GM19023 (cell line): ENCODE measurements around the gene NPAS2.

Source experiments
- ATAC-seq: cut with Tn5 transposase; IDR thresholded peaks from one replicate; pipeline ENCODE4 v1.9.1; 2021; ENCODE audit warnings: mild to moderate bottlenecking, moderate library complexity; ENCODE audit not compliant: unreplicated experiment

NPAS2 gene

DNA sequence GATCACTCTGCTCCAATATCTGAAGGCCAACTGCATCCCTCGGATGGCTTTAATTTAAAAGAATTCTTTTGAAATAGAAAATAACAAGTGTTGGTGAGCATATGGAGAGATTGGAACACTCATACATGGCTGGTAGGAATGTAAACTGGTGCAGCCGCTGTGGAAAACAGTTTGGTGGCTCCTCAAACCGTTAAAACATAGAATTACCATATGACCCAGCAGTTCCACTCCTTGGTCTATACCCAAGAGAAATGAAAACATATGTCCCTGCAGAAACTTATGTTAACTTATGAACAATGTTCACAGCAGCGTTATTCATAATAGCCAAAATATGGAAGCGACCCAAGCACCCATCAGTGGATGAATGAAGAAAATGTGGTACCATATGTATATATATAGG is 60.1 kb downstream of the NPAS2 start:
- ATAC-seq = no peak

DNA sequence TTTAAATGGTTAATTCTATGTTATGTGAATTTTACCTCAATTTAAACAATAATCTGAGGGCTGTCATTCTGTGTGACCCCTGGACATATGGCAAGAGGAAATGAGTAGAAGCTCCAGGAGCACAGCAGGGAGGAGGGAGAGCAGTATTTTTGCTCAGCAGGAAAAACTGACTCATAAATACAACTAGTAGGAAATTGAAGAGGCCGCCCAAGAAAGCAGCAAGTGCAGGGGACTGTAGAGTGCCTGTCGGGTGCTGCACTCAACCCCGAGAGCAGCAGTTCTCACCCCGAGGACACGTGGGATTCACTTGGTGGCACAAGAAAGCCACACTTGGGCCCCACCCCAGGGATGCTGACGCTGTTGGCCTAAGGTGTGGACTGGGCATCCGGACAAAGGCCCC is 60.8 kb downstream of the NPAS2 start:
- no peak for ATAC-seq

DNA sequence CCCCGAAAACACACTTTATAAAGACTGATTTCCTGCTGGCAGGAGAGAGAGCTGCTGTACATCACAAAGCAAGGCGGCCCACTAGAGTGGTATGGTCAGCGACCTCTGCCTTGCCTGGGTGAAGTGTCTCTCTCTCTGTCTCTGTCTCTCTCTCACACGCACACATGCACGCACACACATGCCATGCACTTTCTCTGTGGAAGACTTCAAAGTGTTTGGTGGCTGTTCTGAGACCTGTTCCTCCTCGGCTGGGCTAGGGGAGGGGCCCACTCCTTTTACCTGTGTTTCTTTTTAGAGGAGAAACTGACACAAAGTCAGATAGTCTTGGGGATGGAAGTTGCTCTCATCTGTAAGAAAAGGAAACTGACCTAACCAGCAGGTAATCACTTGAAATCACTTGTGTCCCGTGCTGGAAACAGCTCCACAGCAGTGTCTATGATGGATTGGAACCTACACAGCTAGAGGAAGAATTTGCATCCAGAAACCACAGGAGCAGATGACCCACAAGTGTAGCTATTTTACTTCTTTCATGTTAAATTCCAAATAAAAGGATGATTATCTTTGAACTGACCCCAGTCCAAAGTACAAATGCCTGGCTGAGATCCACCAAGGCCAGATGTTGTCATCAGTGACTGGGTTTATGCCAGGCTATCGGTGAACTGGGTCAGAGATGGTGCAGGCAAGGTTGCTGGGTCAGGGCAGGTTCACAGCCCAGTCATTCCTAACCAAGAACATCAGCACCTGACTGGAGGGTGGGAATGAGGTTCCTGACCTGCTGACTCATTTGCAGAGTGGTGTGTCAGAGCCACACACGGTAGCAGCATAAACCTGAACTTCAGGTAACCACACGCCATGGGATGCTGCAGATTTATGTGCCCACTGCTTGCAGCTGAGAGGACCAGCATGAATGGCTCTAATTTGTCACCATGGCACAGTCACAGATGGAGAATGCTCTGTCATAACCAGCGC is 63.0 kb downstream of the NPAS2 start:
- ATAC-seq = no peak

DNA sequence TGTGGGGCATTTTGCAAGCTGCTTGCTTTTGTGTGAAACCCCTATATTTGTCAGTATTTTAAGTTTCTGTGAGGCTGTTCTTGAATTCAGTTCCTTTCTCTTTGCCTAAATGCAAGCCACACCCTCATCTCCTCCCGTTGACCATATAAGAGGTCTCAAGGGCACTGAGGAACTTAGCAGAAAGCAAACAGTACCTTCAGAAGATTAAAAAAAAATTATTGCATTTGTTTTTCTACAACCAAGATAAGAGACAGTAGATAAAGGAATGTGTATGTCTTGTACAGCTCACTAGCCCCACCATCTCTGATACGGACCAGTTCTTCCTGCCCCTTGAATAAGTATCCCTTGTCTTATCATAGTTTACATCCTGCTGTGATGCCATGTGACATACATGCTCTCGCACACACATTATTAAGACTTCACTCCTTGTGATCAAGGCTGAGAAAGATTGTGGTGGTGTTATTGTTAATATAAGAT is 64.2 kb downstream of the NPAS2 start:
- ATAC-seq = no peak

DNA sequence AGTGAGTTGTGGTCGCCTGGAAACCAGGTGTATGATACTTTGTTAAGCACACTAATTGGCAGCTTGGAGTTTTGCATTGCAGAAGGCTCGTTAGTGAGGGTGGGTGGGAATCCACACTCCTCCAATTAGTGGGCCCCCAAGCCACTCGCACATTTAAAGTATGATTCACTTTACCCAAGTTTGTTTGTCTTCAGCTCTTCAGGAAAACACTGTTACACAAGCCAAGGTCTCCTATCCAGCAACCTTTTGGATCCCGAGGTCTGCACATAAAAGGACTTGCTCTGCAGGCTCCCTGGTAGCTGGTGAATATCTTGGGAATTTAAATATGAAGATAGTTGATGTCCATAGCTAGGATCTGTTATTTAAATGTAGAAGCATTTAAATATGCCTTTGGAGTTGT is 66.1 kb downstream of the NPAS2 start:
- ATAC-seq = no peak

DNA sequence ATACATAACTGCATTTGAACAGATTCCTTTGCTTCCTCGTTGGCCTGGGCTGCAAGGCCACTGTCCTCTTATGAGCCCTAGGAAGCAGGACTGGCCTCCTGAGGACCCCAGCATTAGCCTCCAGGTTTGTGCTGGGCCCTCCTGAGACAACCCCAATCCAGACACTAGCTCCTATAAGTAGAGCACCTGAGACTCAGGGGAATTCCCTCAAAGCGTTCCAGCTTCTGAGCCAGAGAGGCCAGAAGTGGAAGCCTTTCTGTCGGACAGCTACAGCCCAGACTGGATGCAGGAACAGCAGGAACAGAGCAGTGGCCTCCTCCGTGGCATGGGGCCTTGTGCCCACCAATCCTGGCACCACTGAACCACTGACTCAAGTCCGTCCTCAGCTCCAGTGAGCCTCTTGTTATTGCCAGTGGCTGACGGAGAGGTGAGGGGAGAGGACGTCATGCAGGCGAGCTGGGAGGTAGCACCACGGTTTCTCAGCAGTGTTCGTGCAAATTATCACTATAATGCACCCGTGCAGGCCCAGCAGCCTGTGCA is 67.2 kb downstream of the NPAS2 start:
- no peak for ATAC-seq

DNA sequence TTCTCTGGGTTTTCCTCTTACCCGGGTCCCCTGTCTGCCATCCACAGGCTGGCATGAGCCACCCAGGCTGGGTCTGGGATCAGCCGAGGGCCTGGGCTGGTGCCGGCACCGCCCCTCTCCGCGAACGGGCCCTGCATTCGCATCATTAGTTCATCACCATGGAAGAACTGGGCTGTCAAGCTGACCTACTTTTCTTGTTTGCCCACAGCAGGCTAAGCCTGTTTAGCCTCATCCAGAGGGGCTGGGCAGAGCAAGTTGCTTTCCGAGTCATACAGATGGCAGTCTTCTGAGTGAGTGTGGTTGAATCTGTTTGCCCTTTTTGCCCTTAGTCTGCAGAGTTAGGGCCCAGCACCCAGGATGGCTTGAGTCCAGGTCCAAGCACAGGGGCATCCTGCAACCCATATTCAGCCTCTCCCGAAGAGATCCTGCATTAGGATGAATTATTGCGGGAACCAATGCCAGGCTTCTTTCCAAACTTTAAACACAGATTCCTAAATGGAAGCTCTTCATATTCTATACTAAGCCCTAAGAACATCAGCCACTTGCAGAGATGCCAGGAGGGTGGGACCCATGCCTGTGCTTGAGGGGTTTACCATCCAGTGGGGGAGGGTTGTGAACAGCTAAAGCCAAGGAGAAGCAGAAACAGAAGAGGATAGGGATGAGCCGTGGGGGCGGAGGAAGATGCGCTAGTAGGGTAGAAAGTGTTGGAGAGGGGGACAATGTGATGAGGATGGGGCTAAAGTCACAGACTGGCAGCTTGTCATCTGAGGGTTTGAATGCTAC is 68.0 kb downstream of the NPAS2 start:
- no peak for ATAC-seq

DNA sequence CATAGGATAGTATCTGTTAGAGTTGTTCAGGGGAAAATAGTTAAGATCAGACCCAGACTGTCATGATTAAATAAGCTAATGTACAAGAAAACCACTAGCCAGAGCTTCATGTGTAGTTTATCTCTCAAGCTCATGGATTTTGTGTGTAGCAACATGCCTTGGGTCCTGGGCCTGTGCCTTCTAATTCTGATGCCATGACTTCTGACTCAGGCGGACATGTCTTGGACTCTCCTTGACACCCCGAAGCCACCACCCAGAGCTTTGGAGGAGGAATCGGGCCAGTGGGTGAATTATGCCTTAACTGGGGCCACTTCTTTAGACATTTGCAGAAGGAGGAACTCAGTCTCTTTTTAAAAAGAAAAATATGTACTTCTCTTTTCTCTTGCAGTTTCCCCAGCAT is 68.7 kb downstream of the NPAS2 start:
- ATAC-seq = no peak

DNA sequence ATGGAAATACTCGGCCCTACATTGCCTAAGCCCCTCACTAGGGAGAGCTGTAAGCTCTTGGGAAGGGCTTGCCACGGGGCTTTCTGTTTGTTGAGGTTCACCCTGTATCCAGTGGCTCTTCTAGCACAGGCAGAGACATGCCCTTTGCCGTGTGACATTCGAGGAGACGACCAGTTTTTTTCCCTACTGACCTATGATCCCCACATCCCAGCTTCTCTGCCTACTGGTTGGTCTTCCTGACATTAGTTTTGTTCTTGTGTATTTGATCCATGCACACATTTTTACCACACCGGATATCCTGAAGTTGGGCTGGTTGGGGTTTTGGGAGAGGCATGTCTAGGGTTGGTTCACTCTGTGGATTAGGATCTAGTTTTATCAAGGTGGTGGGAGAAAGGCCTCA is 69.3 kb downstream of the NPAS2 start:
- no peak for ATAC-seq

DNA sequence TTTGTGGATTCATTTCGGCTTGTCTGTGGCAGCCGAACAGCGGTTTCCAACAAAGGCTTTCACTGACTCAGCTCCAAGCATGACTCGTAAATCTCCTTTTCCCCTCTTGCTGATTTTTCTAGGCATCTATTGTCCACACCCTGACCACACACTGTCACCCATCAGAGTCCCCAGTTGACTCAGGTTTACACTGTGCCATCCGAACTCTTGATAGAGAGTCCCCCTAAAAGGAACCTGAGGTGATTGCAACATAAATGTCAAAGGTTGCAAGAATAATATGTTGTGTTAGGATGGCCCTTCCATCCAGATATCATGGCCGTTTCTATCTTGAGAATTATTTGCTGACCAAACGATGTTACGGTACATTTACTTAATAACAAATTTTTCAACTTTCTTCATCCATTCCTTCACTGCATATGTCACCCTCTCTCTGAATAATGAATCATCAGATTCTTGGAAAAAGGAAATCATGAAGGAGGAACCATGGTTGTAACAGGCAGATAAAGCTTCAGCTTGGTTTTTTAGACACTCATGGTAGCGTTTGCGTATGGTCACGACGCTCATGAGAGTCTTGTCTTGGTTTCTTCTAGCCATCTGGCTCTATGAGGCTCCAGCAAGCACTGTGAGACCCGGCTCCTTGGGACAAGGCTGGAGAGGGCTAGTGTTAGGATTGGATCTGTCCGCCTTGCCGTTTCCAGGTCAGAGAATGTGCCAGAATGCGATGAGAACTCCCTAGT is 72.1 kb downstream of the NPAS2 start:
- no peak for ATAC-seq

DNA sequence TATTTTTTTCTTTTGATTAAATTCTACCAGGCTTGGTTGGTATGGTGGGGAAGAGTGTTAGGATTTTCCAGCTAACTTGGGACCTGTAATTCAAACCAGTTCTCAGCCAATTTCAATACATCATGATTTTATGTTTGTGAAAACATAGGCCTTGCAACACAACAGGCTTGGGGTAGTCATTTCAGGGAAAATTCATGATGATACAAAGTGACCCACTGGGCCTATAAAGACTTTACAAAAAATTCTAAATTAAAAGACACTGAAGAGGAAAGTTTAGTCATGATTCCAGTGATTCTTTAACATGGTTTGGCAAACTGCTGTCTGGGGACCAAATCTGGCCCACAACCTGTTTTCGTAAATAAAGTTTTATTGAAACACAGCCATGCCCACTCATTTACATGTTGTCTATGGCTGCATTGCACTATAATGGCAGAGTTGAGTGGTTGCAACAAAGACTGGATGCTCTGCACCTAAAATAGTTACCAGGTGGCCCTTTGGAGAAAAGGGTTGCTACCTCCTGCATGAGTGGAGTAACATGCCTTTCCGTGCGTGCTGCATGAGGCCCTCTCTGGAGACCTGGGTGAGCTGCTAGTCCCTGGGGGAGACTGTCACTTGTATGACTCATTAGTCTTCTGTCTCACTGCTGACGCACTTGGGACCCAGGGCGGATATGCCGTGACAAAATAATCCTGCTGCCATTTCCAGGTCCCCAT is 73.6 kb downstream of the NPAS2 start:
- no peak for ATAC-seq

DNA sequence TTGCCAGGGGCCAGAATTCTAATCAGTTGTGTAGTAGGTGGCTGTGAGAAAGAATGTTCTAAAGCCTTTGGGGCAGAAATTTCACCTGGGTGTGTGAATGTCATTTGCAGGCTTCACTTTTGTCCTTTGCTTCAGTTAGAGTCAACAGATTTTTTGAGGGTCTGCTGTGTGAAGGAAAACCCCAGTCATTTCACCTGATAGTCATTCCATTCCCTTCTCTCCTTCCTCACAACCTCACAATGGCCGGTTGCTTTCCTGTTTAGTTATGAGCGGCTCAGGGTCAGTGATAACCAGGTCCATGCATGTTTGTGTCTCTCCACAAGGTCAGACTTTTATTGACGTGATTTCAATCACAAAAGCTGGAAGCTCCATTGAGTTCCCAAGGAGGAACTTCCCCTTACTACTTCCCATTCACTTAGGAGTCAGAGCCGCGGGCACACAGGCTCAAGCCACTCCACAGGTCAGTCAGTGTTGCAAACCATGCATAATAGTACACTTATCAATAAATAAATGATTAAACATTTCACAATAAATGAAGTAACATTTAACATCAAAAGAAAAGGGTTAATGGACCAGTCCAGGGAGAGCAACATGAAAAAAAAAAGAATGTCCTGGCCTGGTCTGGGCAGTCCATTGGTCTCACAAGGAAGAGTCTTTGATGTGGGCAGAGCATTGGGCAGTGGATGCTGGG is 74.3 kb downstream of the NPAS2 start:
- no peak for ATAC-seq

DNA sequence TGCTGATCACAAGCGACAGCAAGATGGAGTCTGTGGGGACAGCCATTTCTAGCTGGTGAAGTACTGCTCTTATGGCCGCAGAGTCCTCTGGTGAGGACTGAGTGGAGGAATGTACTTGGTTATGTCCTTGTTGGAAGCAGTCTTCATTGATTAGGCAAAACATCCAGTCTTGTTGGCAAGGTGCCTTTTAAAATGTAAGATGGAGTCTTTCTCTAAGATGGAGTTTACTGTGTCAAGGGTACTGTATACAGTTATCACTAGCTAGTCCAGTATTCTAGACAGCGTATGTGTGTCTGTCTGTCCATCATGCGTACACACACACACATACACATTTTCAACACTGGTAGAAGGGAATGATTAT is 74.8 kb downstream of the NPAS2 start:
- no peak for ATAC-seq

DNA sequence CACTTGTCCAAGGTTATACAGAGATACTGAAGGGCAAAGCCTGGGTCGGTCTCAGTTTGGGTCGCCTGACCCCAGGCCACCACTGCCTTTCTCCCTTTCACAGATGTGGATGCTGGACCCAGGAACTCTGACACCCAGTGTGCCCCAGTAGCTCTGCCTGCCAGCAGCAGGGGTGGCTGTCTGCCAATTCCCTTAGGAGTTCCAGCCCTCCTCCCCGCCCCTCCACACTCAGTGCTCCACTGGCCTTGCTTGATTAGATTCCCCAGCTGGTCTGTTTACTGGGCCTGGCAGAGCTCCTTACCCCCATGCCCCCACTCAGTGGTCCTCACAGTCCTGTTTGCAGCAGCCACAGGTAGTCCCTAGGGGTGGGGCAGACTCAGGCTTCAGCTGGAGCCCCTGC is 75.5 kb downstream of the NPAS2 start:
- no peak for ATAC-seq

DNA sequence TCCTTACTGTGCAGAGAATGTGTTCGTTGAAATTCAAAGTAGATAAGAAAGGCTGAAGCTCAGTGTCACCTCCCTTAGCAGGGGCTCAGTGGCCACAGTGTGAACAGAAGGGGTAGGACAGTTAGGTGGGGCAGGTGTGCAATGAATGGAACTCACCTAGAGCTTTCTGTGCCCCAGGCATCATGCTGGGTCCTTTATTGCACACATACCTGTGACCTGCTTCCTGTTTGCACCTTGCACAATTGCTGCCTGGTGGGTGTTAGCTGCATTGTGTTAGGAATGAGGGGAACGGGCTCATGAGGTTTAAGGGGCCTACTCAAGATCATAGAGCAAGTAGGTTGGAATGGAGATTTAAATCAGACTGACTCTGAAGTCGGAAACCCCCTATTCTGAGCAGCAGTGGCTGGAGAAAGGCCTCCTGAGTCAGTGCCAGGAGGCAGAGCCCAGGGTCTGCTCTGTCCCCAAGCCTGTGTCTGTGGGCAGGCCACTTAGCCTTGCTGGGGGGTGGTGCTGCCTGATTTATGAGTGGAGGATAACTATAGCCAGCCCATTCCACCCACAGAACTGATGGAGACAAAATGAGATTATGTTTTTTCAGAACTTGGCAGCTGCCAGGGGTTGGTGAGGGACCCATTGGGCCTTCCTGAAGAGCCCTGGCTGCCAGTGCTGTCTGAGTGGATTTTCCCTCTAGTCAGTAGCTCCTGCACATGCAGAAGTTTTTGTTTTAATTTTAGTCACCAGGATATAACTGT is 76.2 kb downstream of the NPAS2 start:
- ATAC-seq = no peak

DNA sequence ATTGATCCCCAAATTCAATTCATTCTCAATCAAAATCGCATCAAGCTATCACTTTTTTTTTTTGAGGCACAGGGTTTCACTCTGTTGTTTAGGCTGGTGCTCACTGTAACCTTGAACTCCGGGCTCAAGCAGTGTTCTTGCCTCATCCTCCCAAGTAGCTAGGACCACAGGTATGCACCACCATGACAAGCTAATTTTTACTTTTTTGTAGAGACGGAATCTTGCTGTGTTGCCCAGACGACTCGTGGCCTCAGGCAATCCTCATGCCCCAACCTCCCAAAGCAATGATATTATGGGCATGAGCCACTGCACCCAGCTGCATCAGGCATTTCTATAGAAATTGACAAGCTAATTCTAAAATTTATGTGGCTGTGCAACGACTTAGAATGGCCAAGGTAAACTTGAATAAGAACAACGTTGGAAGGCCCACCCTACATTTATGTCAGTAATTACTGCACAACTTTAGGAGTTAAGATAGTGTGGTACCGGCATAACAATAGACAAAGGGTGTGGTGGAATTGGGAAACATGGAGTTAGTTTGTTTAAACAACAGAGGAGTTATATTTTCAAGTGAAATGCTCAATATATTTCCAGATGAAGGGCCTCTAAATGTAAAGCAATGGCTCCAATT is 78.2 kb downstream of the NPAS2 start:
- ATAC-seq = no peak

DNA sequence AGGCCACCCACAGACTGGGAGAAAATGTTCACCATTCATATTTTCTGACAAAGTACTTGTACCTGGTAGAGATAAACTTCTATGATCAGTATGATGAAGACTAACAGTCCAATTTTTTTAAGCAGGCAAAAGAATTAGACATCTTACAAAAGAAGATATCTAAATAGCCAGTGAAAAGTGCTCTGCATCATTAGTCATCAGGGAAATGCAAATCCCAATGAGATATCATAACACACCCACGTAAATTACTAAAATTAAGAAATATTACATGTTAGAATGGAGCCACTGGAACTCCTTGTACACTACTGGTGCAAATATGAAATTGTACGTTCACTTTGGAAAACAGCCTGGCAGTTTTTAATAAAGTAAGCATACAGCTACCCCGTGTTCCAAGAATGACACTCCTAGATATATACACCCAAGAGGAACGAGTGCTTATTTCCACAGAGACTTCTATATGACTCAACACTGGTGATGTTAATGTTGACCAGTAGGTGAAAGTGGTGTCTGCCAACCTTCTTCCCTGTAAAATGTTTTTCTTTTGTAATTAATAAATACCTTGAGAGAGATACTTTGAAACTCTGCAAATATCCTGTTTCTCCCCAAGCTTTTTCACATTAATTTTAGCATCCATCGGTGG is 80.3 kb downstream of the NPAS2 start:
- ATAC-seq = no peak

DNA sequence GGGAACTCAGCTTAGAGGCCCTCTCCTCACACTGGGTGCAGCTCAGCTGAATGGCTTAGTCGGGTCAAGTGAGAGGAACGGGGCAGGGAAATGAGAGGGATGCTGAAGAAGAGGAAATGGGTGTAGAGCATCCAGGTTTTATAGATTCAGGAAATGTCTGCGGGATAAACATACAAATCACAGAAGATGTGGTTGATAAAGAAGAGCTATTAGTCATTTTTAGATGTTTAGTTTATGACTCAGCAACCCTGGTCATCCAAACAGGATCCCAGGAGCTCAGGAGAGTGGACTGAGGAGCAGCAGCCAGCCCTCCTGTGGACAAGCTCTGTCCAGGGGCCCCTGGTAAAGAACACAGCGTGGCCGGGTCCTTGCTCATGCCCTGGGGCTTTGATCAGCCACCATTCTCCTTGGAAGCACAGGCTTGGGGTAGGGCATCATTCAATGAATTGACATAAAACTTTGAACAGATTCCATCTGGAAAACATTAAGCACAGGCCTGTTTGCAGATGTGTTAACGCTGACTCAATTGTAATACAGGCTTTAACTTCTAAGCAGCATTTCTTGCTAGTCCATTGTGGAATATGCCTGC is 83.0 kb downstream of the NPAS2 start:
- ATAC-seq = no peak
